Kidney capillary endothelial cell (primary cell): Measurements from ENCODE around the gene NCK2.

Source experiments
- DNase-seq: peaks from one replicate; pipeline ENCODE4 v3.0.0-alpha.2; 2018; ENCODE audit warnings: low spot score

Gene NCK2

GRCh38 chr2:105744909-105745853 is at the start of gene NCK2:
TSS of gene NCK2 (plus strand) at chr2:105744912. CDS start at chr2:105855064, 110,152 bp downstream.
- peak; percentile 13 for DNase-seq

- DNase-seq = no peak
These were observed 46.8 kb upstream of the NCK2 start for GRCh38 chr2:105697781-105698449.

GRCh38 chr2:105698820-105699219 is 45.9 kb upstream of the NCK2 start:
- DNase-seq = no peak

GRCh38 chr2:105701042-105701441 is 43.7 kb upstream of the NCK2 start:
- DNase-seq = no peak

- no peak for DNase-seq
These were observed 36.0 kb upstream of the NCK2 start for GRCh38 chr2:105708697-105709096.

- DNase-seq = no peak
These were observed 33.3 kb upstream of the NCK2 start for GRCh38 chr2:105711394-105711793.

- peak; percentile 19 for DNase-seq
These were observed 32.4 kb upstream of the NCK2 start for GRCh38 chr2:105712166-105712915.

GRCh38 chr2:105712981-105713596 is 31.6 kb upstream of the NCK2 start:
- DNase-seq = peak; percentile 30

GRCh38 chr2:105714141-105714540 is 30.6 kb upstream of the NCK2 start:
- no peak for DNase-seq

- no peak for DNase-seq
These were observed 25.7 kb upstream of the NCK2 start for GRCh38 chr2:105718846-105719481.

GRCh38 chr2:105721991-105722511 is 22.7 kb upstream of the NCK2 start:
- no peak for DNase-seq

GRCh38 chr2:105722726-105723297 is 21.9 kb upstream of the NCK2 start:
- no peak for DNase-seq

- DNase-seq = no peak
These were observed 21.3 kb upstream of the NCK2 start for GRCh38 chr2:105723431-105723830.

- no peak for DNase-seq
These were observed 19.3 kb upstream of the NCK2 start for GRCh38 chr2:105725388-105725787.

- DNase-seq = no peak
These were observed 14.5 kb upstream of the NCK2 start for GRCh38 chr2:105730170-105730569.

GRCh38 chr2:105731511-105731910 is 13.2 kb upstream of the NCK2 start:
- no peak for DNase-seq

GRCh38 chr2:105732101-105732500 is 12.6 kb upstream of the NCK2 start:
- no peak for DNase-seq

- no peak for DNase-seq
These were observed 11.6 kb upstream of the NCK2 start for GRCh38 chr2:105732955-105733607.

GRCh38 chr2:105733875-105734274 is 10.8 kb upstream of the NCK2 start:
- no peak for DNase-seq

- peak; percentile 40 for DNase-seq
These were observed 9.8 kb upstream of the NCK2 start for GRCh38 chr2:105734762-105735538.
